HEK293 (cell line): ENCODE data around the gene TRMT112.

ENCODE experiments used
- AEBP2 ChIP-seq: fragments of 450-650 bp; formaldehyde crosslinking; IDR thresholded peaks from 2 replicates; pipeline ENCODE4 v1.5.1; 2016; ENCODE audit warnings: missing biosample characterization, missing genetic modification characterization, borderline replicate concordance
- ATF2 ChIP-seq: fragments of 450-650 bp; formaldehyde crosslinking; IDR thresholded peaks from 2 replicates; pipeline ENCODE4 v1.5.1; 2016; ENCODE audit warnings: missing biosample characterization, missing genetic modification characterization, low read depth
- BCL11A ChIP-seq: fragments of 450-650 bp; formaldehyde crosslinking; IDR thresholded peaks from 2 replicates; pipeline ENCODE4 v1.5.1; 2016; ENCODE audit warnings: low read depth, missing biosample characterization, missing genetic modification characterization
- KLF1 ChIP-seq: fragments of 450-650 bp; formaldehyde crosslinking; IDR thresholded peaks from 2 replicates; pipeline ENCODE4 v1.5.1; 2016; ENCODE audit warnings: missing biosample characterization, missing genetic modification characterization
- KLF7 ChIP-seq: fragments of 450-650 bp; formaldehyde crosslinking; IDR thresholded peaks from 2 replicates; pipeline ENCODE4 v1.5.1; 2016; ENCODE audit warnings: missing biosample characterization, missing genetic modification characterization, borderline replicate concordance
- SCRT1 ChIP-seq: fragments of 450-650 bp; formaldehyde crosslinking; IDR thresholded peaks from 2 replicates; pipeline ENCODE4 v1.5.1; 2016; ENCODE audit warnings: missing biosample characterization, missing genetic modification characterization, borderline replicate concordance
- ZBTB10 ChIP-seq: fragments of 450-650 bp; formaldehyde crosslinking; IDR thresholded peaks from 2 replicates; pipeline ENCODE4 v1.5.1; 2016; ENCODE audit warnings: missing biosample characterization, missing genetic modification characterization
- ZBTB49 ChIP-seq: fragments of 450-650 bp; formaldehyde crosslinking; IDR thresholded peaks from 2 replicates; pipeline ENCODE4 v1.5.1; 2016; ENCODE audit warnings: missing biosample characterization, missing genetic modification characterization, low read depth
- ZBTB8A ChIP-seq: fragments of 450-650 bp; formaldehyde crosslinking; IDR thresholded peaks from 2 replicates; pipeline ENCODE4 v1.5.1; 2016; ENCODE audit warnings: missing biosample characterization, missing genetic modification characterization
- ZNF114 ChIP-seq: fragments of 450-650 bp; formaldehyde crosslinking; IDR thresholded peaks from 2 replicates; pipeline ENCODE4 v1.5.0; 2017; ENCODE audit warnings: missing biosample characterization, missing genetic modification characterization
- ZNF157 ChIP-seq: fragments of 450-650 bp; formaldehyde crosslinking; IDR thresholded peaks from 2 replicates; pipeline ENCODE4 v1.5.1; 2016; ENCODE audit warnings: missing biosample characterization, missing genetic modification characterization
- ZNF169 ChIP-seq: fragments of 450-650 bp; formaldehyde crosslinking; IDR thresholded peaks from 2 replicates; pipeline ENCODE4 v1.5.1; 2016; ENCODE audit warnings: missing biosample characterization, missing genetic modification characterization
- ZNF175 ChIP-seq: fragments of 450-650 bp; formaldehyde crosslinking; IDR thresholded peaks from 2 replicates; pipeline ENCODE4 v1.5.1; 2016; ENCODE audit warnings: missing biosample characterization, missing genetic modification characterization
- ZNF2 ChIP-seq: fragments of 450-650 bp; formaldehyde crosslinking; IDR thresholded peaks from 2 replicates; pipeline ENCODE4 v1.5.1; 2016; ENCODE audit warnings: missing biosample characterization, missing genetic modification characterization
- ZNF280D ChIP-seq: fragments of 450-650 bp; formaldehyde crosslinking; IDR thresholded peaks from 2 replicates; pipeline ENCODE4 v1.5.1; 2016; ENCODE audit warnings: missing biosample characterization, missing genetic modification characterization
- ZNF292 ChIP-seq: fragments of 450-650 bp; formaldehyde crosslinking; IDR thresholded peaks from 2 replicates; pipeline ENCODE4 v1.5.1; 2016; ENCODE audit warnings: low read depth, missing biosample characterization, missing genetic modification characterization, borderline replicate concordance
- ZNF324 ChIP-seq: fragments of 450-650 bp; formaldehyde crosslinking; IDR thresholded peaks from 2 replicates; pipeline ENCODE4 v1.5.1; 2016; ENCODE audit warnings: missing biosample characterization, missing genetic modification characterization
- ZNF398 ChIP-seq: fragments of 450-650 bp; formaldehyde crosslinking; IDR thresholded peaks from 2 replicates; pipeline ENCODE4 v1.5.1; 2017; ENCODE audit warnings: missing biosample characterization, missing genetic modification characterization
- ZNF423 ChIP-seq: fragments of 450-650 bp; formaldehyde crosslinking; IDR thresholded peaks from 2 replicates; pipeline ENCODE4 v1.5.1; 2016; ENCODE audit warnings: missing biosample characterization, missing genetic modification characterization
- ZNF549 ChIP-seq: fragments of 450-650 bp; IDR thresholded peaks from 2 replicates; pipeline ENCODE4 v1.5.1; 2018; ENCODE audit warnings: missing biosample characterization, missing genetic modification characterization, mild to moderate bottlenecking, inconsistent platforms, moderate library complexity
- ZNF558 ChIP-seq: fragments of 450-650 bp; formaldehyde crosslinking; IDR thresholded peaks from 2 replicates; pipeline ENCODE4 v1.5.1; 2016; ENCODE audit warnings: missing biosample characterization, missing genetic modification characterization
- ZNF585B ChIP-seq: fragments of 450-650 bp; formaldehyde crosslinking; IDR thresholded peaks from 2 replicates; pipeline ENCODE4 v1.5.1; 2016; ENCODE audit warnings: missing biosample characterization, missing genetic modification characterization
- ZNF600 ChIP-seq: fragments of 450-650 bp; formaldehyde crosslinking; IDR thresholded peaks from 2 replicates; pipeline ENCODE4 v1.5.1; 2016; ENCODE audit warnings: missing biosample characterization, missing genetic modification characterization
- ZNF785 ChIP-seq: fragments of 450-650 bp; formaldehyde crosslinking; IDR thresholded peaks from 2 replicates; pipeline ENCODE4 v1.5.1; 2016; ENCODE audit warnings: missing biosample characterization, missing genetic modification characterization
- ZNF792 ChIP-seq: fragments of 450-650 bp; formaldehyde crosslinking; IDR thresholded peaks from 2 replicates; pipeline ENCODE4 v1.5.1; 2016; ENCODE audit warnings: missing biosample characterization, missing genetic modification characterization
- ZSCAN30 ChIP-seq: fragments of 450-650 bp; IDR thresholded peaks from 2 replicates; pipeline ENCODE4 v1.5.1; 2018; ENCODE audit warnings: missing biosample characterization, mild to moderate bottlenecking, missing genetic modification characterization, moderate library complexity

Gene TRMT112

GRCh38 chr11:64284962-64285884 is 32.1 kb downstream of the TRMT112 start, which contains the start of gene GPR137 (continued):
- TF ChIP-seq AEBP2 (tag by site-specific recombination) (no peak), ZNF292 (no peak), ZBTB49 (tag by site-specific recombination) (no peak), ZNF157 (no peak), ZBTB10 (tag by site-specific recombination) (peak; percentile 69; the same call in 1 of the 2 replicates), SCRT1 (tag by site-specific recombination) (no peak), ZNF600 (tag by site-specific recombination) (0 out of 2 replicates have a peak, but pooled peaks have one; percentile 4), ZNF785 (tag by site-specific recombination) (no peak), ZNF398 (tag by site-specific recombination) (0 out of 2 replicates have a peak, but pooled peaks have one; percentile 30), ZNF558 (tag by site-specific recombination) (no peak), ZNF2 (tag by site-specific recombination) (no peak), ZNF280D (no peak), ATF2 (tag by site-specific recombination) (no peak), KLF1 (tag by site-specific recombination) (no peak), BCL11A (tag by site-specific recombination) (no peak), ZNF423 (tag by site-specific recombination) (no peak), ZNF324 (tag by site-specific recombination) (no peak), ZNF114 (tag by site-specific recombination) (no peak), ZSCAN30 (tag by site-specific recombination) (no peak), ZNF549 (no peak), ZNF585B (tag by site-specific recombination) (no peak), ZBTB8A (tag by site-specific recombination) (peak; percentile 65), KLF7 (tag by site-specific recombination) (no peak), ZNF175 (tag by site-specific recombination) (no peak), ZNF792 (tag by site-specific recombination) (no peak), ZNF169 (tag by site-specific recombination) (no peak)
